Measurements from ENCODE around the gene MYLK. TPM values are rescaled to one million over a fixed set of nuclear protein-coding genes. Genes with fewer than 3 reads are reported as not detected.

Gene MYLK
- total RNA-seq, 1 donor from 2014 or later: 81.4 TPM

DNA sequence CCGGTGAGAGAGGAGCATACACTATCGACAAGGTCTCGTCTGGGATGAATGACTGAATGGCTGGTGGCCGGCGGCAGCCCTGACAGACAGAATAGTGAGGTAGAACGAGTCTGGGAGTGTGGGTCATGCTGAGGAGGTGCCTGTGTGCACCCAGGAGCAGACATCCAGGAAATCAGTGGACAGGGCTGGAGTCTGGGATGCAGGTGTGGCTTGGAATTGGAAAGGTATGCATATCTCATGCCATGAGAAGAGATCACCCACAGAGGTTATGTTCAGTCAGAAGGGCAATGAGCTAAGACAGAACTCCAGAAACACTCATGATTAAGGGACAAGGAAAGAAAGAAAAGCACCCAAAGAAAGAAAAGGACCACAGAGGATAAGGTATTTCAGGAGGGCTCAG lies 320.1 kb downstream of the MYLK start:
- no peak for TF ChIP-seq CTCF (conservative IDR thresholded peaks at IDR 0.05; ENCODE audit: low read depth, low read length)
- DNase-seq (ENCODE audit: low read depth): no peak
- no peak overlapping the region for H3K4me3 ChIP-seq (ENCODE audit: low read depth, low read length)

DNA sequence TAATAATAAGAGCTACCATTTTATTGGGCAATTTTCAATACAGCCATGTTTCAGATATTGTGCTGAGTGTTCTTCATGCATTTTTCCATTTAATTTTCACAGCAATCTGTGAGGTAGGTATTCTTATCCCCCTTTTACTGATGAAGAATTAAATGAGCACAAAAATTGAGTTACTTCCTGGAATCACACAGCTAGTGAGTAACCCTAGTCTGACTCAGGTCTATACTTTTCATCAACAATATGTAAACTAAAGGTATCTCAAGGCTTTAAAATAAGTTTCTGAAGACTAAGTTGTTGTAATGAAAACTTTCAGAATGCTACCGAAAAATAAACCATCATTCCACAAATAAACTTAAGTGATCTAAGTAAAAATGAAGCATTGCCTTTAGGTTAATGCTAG lies 321.6 kb downstream of the MYLK start:
- TF ChIP-seq CTCF (conservative IDR thresholded peaks at IDR 0.05; ENCODE audit: low read depth, low read length): no peak
- no peak overlapping the region for H3K4me3 ChIP-seq (ENCODE audit: low read depth, low read length)
- no peak for DNase-seq (ENCODE audit: low read depth)

DNA sequence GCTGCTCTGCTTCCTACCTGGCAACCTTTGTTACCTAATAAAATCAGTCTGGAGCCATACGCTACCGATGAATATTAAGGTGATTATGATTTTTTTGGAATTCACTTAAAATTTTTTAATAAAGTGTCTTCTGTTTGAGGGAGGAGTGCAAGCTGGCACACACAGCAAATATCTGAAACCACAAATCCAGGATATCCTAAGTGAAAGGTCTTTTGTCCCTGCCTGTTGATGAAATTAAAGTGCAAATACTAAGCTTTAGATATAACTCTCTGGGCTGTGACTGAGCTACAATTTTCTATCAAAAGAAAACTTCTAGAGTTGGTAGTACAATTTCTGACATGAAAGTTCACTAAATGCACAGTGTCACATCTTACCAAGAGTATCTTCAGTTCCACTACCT lies 322.9 kb downstream of the MYLK start:
- DNase-seq (ENCODE audit: low read depth): no peak
- H3K4me3 ChIP-seq (ENCODE audit: low read depth, low read length): no peak overlapping the region
- no peak for TF ChIP-seq CTCF (conservative IDR thresholded peaks at IDR 0.05; ENCODE audit: low read depth, low read length)

Other genes with a start within 250 kb of the MYLK start
- gene CCDC14, start 76.9 kb upstream of the MYLK start, total RNA-seq: 41.4 and 41.9 TPM in 2 replicates
- gene ROPN1, start 107.8 kb upstream of the MYLK start, total RNA-seq: not detected in 2 replicates
- 4.1 and 9.2 TPM in 2 replicates for gene KALRN, start 149.0 kb upstream of the MYLK start, total RNA-seq